HL-60 (cell line): ENCODE measurements around the gene ZPR1.

ENCODE experiments used
- DNase-seq, 2 experiments: peaks; one replicate each; pipeline ENCODE4 v3.0.0-alpha.2; 2010 to 2020; ENCODE audit warnings: low read depth in 1 of 2, low spot score in 1 of 2
- H3K27ac ChIP-seq: fragments of 250-450 bp; sonication (Bioruptor Pico); replicated peaks from 2 replicates; pipeline ENCODE4 v1.5.1; 2020; ENCODE audit warnings: mild to moderate bottlenecking, moderate library complexity
- H3K27me3 ChIP-seq: fragments of 250-450 bp; sonication (Bioruptor Pico); 2 replicates; pipeline ENCODE4 v1.5.1; 2021; ENCODE audit warnings: mild to moderate bottlenecking, moderate library complexity; ENCODE audit not compliant: insufficient read depth, poor library complexity, severe bottlenecking
- H3K4me3 ChIP-seq: replicated peaks from 2 replicates; pipeline ENCODE4 v1.5.1; 2011; ENCODE audit warnings: mild to moderate bottlenecking, control low read depth, low read length; ENCODE audit not compliant: insufficient read depth
- CTCF ChIP-seq: IDR thresholded peaks from one replicate; pipeline ENCODE4 v1.5.1; 2011; ENCODE audit warnings: low read length, control low read depth, inconsistent platforms; ENCODE audit not compliant: insufficient read depth
- GABPA ChIP-seq: IDR thresholded peaks from 2 replicates; pipeline ENCODE4 v1.6.1; 2012; ENCODE audit warnings: low read depth
- POLR2AphosphoS5 ChIP-seq: IDR thresholded peaks from 2 replicates; pipeline ENCODE4 v1.6.1; 2012; ENCODE audit warnings: low read depth
- REST ChIP-seq: IDR thresholded peaks from 2 replicates; pipeline ENCODE4 v1.6.1; 2012; ENCODE audit warnings: low read depth; ENCODE audit not compliant: insufficient replicate concordance
- SPI1 ChIP-seq: IDR thresholded peaks from 2 replicates; pipeline ENCODE4 v1.6.1; 2012; ENCODE audit warnings: low read depth, mild to moderate bottlenecking, borderline replicate concordance

Gene ZPR1

GRCh38 chr11:116730241-116730561, 57.6 kb downstream of the ZPR1 start:
- DNase-seq, result no peak
- no peak for TF ChIP-seq GABPA
- TF ChIP-seq POLR2AphosphoS5, result no peak
- no peak for TF ChIP-seq CTCF
- no peak for TF ChIP-seq REST
- Histone ChIP-seq H3K27me3 (no peaks in the 10 kb centered on the region), H3K4me3 (no peak overlapping the region), H3K27ac (no peak overlapping the region)

- H3K4me3 ChIP-seq, result no peak overlapping the region
- no peak for DNase-seq
- TF ChIP-seq POLR2AphosphoS5 (no peak), CTCF (no peak), REST (no peak), GABPA (no peak)
- H3K27ac ChIP-seq, result no peak overlapping the region
- H3K27me3 ChIP-seq, result no peaks in the 10 kb centered on the region
Observed at GRCh38 chr11:116729501-116730240, 58.2 kb downstream of the ZPR1 start.

- TF ChIP-seq GABPA, result no peak
- no peak for TF ChIP-seq CTCF
- TF ChIP-seq REST, result no peak
- no peak for TF ChIP-seq SPI1
- TF ChIP-seq POLR2AphosphoS5, result no peak
- DNase-seq, result no peak
- peaks cover 5% of the 10 kb centered on the region for H3K27me3 ChIP-seq
- no peak overlapping the region for H3K27ac ChIP-seq
- no peak overlapping the region for H3K4me3 ChIP-seq
Observed at GRCh38 chr11:116727990-116728389, 59.8 kb downstream of the ZPR1 start.
